Osteocyte (in vitro differentiated cells): Measurements from ENCODE around the gene SIK3. TPM values are rescaled to one million over a fixed set of nuclear protein-coding genes. Genes with fewer than 3 reads are reported as not detected.

Source experiments
- DNase-seq: peaks from one replicate; pipeline ENCODE4 v3.0.0; 2021; ENCODE audit warnings: mixed read lengths; ENCODE audit not compliant: unreplicated experiment; ENCODE audit errors: extremely low spot score
- H3K27ac Mint-ChIP-seq: one replicate; pipeline ENCODE4 v1.8.0; 2021; ENCODE audit warnings: mild to moderate bottlenecking, mixed read lengths; ENCODE audit not compliant: unreplicated experiment
- H3K27me3 Mint-ChIP-seq: one replicate; pipeline ENCODE4 v1.8.0; 2021; ENCODE audit warnings: mixed read lengths; ENCODE audit not compliant: unreplicated experiment
- H3K36me3 Mint-ChIP-seq: one replicate; pipeline ENCODE4 v1.8.0; 2021; ENCODE audit warnings: mixed read lengths; ENCODE audit not compliant: unreplicated experiment
- H3K4me1 Mint-ChIP-seq: one replicate; pipeline ENCODE4 v1.8.0; 2021; ENCODE audit warnings: mixed read lengths; ENCODE audit not compliant: unreplicated experiment
- H3K4me3 Mint-ChIP-seq: one replicate; pipeline ENCODE4 v1.8.0; 2021; ENCODE audit warnings: mild to moderate bottlenecking, moderate library complexity, mixed read lengths; ENCODE audit not compliant: unreplicated experiment
- H3K9me3 Mint-ChIP-seq: one replicate; pipeline ENCODE4 v1.8.0; 2021; ENCODE audit warnings: mixed read lengths; ENCODE audit not compliant: unreplicated experiment
- CTCF ChIP-seq: fragments of 200-600 bp; sonication (generic); IDR thresholded peaks from 2 replicates; pipeline ENCODE4 v1.5.0; 2021; ENCODE audit warnings: antibody characterized with exemption, mild to moderate bottlenecking, moderate library complexity
- total RNA-seq: library from RNA; stranded (reverse); gene quantifications from 2 replicates; pipeline ENCODE4 v1.2.1, GENCODE V29; 2021

SIK3 gene
- total RNA-seq, 1 donor from 2014 or later = 29.5 TPM

- DNase-seq = no peak
- TF ChIP-seq CTCF = no peak
- no peak overlapping the region for H3K27ac Mint-ChIP-seq
- no peaks in the 10 kb centered on the region for H3K9me3 Mint-ChIP-seq
- peaks cover 27% of the 10 kb centered on the region for H3K36me3 Mint-ChIP-seq
- peaks cover 12% of the 10 kb centered on the region for H3K4me1 Mint-ChIP-seq
- H3K4me3 Mint-ChIP-seq = no peak overlapping the region
- no peaks in the 10 kb centered on the region for H3K27me3 Mint-ChIP-seq
Measured at GRCh38 chr11:116891746-116892145, 206.5 kb downstream of the SIK3 start.

- no peak for DNase-seq
- Mint-ChIP-seq H3K27me3 (no peaks in the 10 kb centered on the region), H3K27ac (no peak overlapping the region), H3K9me3 (no peaks in the 10 kb centered on the region), H3K4me3 (no peak overlapping the region), H3K36me3 (peaks cover 21% of the 10 kb centered on the region), H3K4me1 (peaks cover 12% of the 10 kb centered on the region)
- TF ChIP-seq CTCF = no peak
Measured at GRCh38 chr11:116890607-116891006, 207.6 kb downstream of the SIK3 start.

- DNase-seq = no peak
- Mint-ChIP-seq H3K4me1 (peaks cover 12% of the 10 kb centered on the region), H3K27ac (no peak overlapping the region), H3K27me3 (no peaks in the 10 kb centered on the region), H3K9me3 (no peaks in the 10 kb centered on the region), H3K4me3 (no peak overlapping the region), H3K36me3 (peaks cover 17% of the 10 kb centered on the region)
- no peak for TF ChIP-seq CTCF
Measured at GRCh38 chr11:116890193-116890592, 208.0 kb downstream of the SIK3 start.

GRCh38 chr11:116888884-116889549 lies 209.2 kb downstream of the SIK3 start:
- Mint-ChIP-seq H3K36me3 (peaks cover 11% of the 10 kb centered on the region), H3K27me3 (no peaks in the 10 kb centered on the region), H3K27ac (no peak overlapping the region)

GRCh38 chr11:116888024-116888423 lies 210.2 kb downstream of the SIK3 start:
- H3K36me3 Mint-ChIP-seq = peaks cover 11% of the 10 kb centered on the region
- peak overlapping the region; percentile 63 for H3K27ac Mint-ChIP-seq
- TF ChIP-seq CTCF = no peak
- no peaks in the 10 kb centered on the region for H3K9me3 Mint-ChIP-seq
- DNase-seq = no peak
- H3K27me3 Mint-ChIP-seq = no peaks in the 10 kb centered on the region
- H3K4me3 Mint-ChIP-seq = no peak overlapping the region
- H3K4me1 Mint-ChIP-seq = peaks cover 12% of the 10 kb centered on the region

More at GRCh38 chr11:116888884-116889549, 209.2 kb downstream of the SIK3 start:
- Mint-ChIP-seq H3K4me3 (no peak overlapping the region), H3K9me3 (no peaks in the 10 kb centered on the region), H3K4me1 (peaks cover 12% of the 10 kb centered on the region)
- no peak for TF ChIP-seq CTCF
- no peak for DNase-seq
